Smooth muscle cell (in vitro differentiated cells): ENCODE results near the gene PACS2. TPM values are rescaled to one million over a fixed set of nuclear protein-coding genes. Genes with fewer than 3 reads are reported as not detected.

Experiments used
- DNase-seq: peaks from one replicate; lab custom pipeline; 2025; ENCODE audit not compliant: unreplicated experiment; lab: John Stamatoyannopoulos, UW
- H2AFZ ChIP-seq: fragments of 200-600 bp; sonication (generic); 2 replicates; pipeline ENCODE4 v1.6.0; 2016; ENCODE audit warnings: antibody characterized with exemption, low read depth, mild to moderate bottlenecking
- H3F3A ChIP-seq: fragments of 200-600 bp; sonication (generic); 2 replicates; pipeline ENCODE4 v1.6.0; 2017; ENCODE audit warnings: antibody characterized with exemption, low read depth
- H3K27ac ChIP-seq: fragments of 200-600 bp; sonication (generic); 2 replicates; pipeline ENCODE4 v1.5.1; 2016; ENCODE audit warnings: low read depth, mild to moderate bottlenecking
- H3K27me3 ChIP-seq: fragments of 200-600 bp; sonication (generic); 2 replicates; pipeline ENCODE4 v1.6.1; 2016; ENCODE audit warnings: low read depth, mild to moderate bottlenecking
- H3K36me3 ChIP-seq: fragments of 200-600 bp; sonication (generic); 2 replicates; pipeline ENCODE4 v1.5.1; 2016; ENCODE audit warnings: low read depth
- H3K4me1 ChIP-seq: fragments of 200-600 bp; sonication (generic); 2 replicates; pipeline ENCODE4 v1.5.1; 2016; ENCODE audit warnings: low read depth
- H3K4me2 ChIP-seq: fragments of 200-600 bp; sonication (generic); 2 replicates; pipeline ENCODE4 v1.6.0; 2016; ENCODE audit warnings: mild to moderate bottlenecking
- H3K4me3 ChIP-seq: fragments of 200-600 bp; sonication (generic); 2 replicates; pipeline ENCODE4 v1.5.1; 2016; ENCODE audit warnings: mild to moderate bottlenecking
- H3K79me2 ChIP-seq: fragments of 200-600 bp; sonication (generic); 2 replicates; pipeline ENCODE4 v1.6.0; 2016; ENCODE audit warnings: low read depth, mild to moderate bottlenecking
- H3K9ac ChIP-seq: fragments of 200-600 bp; sonication (generic); 2 replicates; pipeline ENCODE4 v1.6.0; 2016; ENCODE audit warnings: low read depth
- H3K9me3 ChIP-seq: fragments of 200-600 bp; sonication (generic); replicated peaks from 2 replicates; pipeline ENCODE4 v1.5.1; 2016; ENCODE audit warnings: low read depth
- H4K20me1 ChIP-seq: fragments of 200-600 bp; sonication (generic); 2 replicates; pipeline ENCODE4 v1.6.0; 2016; ENCODE audit warnings: low read depth
- WGBS: methylation state at CpG from one replicate; pipeline ENCODE4 v1.1.7; 2016; ENCODE audit warnings: low lambda C conversion rate; 5-methylcytosine and 5-hydroxymethylcytosine counted together
- polyA plus RNA-seq: library from polyadenylated mRNA; unstranded; fragments of >200 nt; fragmentation: Nextera tagmentation; extraction: Ambion mirVana; gene quantifications from 2 replicates; pipeline ENCODE4 v1.2.1, GENCODE V29; 2016
- total RNA-seq: library from RNA; depleted of rRNA; stranded (reverse); fragments of >200 nt; gene quantifications from 2 replicates; pipeline ENCODE4 v1.2.3, GENCODE V29; 2014
- TF ChIP-seq, protein P1 (sequence below): fragments of 200-600 bp; sonication (generic); IDR thresholded peaks from 2 replicates; pipeline ENCODE4 v1.5.1; 2017; ENCODE audit warnings: borderline replicate concordance, mild to moderate bottlenecking, antibody characterized with exemption; ENCODE audit not compliant: insufficient read depth, poor library complexity, severe bottlenecking

PACS2 gene
- total and polyA plus RNA-seq, 2 experiments from 2014 or later = 36.9 to 49.1 TPM

DNA sequence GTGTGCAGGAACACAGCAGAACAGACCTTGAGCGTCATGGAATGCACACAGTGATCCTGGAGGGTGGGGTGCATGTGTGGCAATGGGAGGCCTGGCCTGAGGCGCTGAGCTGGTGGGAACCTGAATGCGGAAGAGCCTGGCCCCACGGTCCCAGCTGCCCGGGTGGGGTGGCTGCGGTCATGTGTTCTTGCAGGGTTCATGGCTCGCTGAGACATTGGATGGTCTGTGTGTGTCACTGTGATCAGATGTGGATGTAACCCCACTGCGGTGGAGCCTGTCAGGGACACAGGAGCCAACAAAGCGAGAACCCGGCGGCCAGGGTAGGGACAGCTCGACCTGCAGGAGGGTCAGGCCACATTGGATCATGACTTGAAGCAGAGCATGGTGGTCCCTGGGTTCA lies 128.3 kb downstream of the PACS2 start:
- Histone ChIP-seq H3K36me3 (no peaks in the 10 kb centered on the region), H3F3A (no peaks in the 10 kb centered on the region), H3K27ac (no peak overlapping the region), H4K20me1 (peaks cover 68% of the 10 kb centered on the region), H3K27me3 (no peaks in the 10 kb centered on the region), H3K4me3 (no peak overlapping the region), H3K4me1 (no peaks in the 10 kb centered on the region), H3K79me2 (peaks cover 2% of the 10 kb centered on the region), H3K9ac (no peak overlapping the region), H3K4me2 (no peak overlapping the region), H3K9me3 (no peaks in the 10 kb centered on the region), H2AFZ (no peak overlapping the region)
- DNase-seq = no peak
- TF ChIP-seq, protein P1, sequence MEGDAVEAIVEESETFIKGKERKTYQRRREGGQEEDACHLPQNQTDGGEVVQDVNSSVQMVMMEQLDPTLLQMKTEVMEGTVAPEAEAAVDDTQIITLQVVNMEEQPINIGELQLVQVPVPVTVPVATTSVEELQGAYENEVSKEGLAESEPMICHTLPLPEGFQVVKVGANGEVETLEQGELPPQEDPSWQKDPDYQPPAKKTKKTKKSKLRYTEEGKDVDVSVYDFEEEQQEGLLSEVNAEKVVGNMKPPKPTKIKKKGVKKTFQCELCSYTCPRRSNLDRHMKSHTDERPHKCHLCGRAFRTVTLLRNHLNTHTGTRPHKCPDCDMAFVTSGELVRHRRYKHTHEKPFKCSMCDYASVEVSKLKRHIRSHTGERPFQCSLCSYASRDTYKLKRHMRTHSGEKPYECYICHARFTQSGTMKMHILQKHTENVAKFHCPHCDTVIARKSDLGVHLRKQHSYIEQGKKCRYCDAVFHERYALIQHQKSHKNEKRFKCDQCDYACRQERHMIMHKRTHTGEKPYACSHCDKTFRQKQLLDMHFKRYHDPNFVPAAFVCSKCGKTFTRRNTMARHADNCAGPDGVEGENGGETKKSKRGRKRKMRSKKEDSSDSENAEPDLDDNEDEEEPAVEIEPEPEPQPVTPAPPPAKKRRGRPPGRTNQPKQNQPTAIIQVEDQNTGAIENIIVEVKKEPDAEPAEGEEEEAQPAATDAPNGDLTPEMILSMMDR = no peak
- WGBS = 88% methylated on average over 12 of the region's 12 CpGs

DNA sequence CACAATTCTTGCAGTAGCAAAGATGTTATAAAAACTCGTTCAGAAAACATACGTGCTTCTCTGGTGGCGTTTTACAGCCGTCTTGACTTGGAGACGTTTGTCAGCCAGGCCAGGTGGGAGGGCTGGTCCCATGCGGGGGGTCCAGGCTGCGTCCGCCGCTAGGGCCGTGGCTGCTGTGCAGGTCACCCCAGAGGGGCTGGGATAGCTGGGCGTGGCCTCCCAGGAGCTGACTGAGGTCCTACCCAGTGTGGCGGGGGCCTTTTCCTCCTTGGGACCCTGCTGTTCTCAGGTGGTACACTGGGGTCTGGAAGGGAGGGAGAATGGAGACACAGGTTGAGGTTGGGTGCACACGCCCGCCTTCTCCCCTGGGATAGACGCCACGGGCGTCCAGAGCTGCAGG lies 130.3 kb downstream of the PACS2 start:
- Histone ChIP-seq H3K36me3 (no peaks in the 10 kb centered on the region), H3K27ac (no peak overlapping the region), H3K4me1 (no peaks in the 10 kb centered on the region), H3K27me3 (no peaks in the 10 kb centered on the region), H3K9me3 (no peaks in the 10 kb centered on the region), H3K4me3 (no peak overlapping the region), H3F3A (no peaks in the 10 kb centered on the region), H3K4me2 (no peak overlapping the region), H3K79me2 (peaks cover 5% of the 10 kb centered on the region), H4K20me1 (peaks cover 68% of the 10 kb centered on the region), H2AFZ (no peak overlapping the region), H3K9ac (no peak overlapping the region)
- 97% methylated on average over 17 of the region's 17 CpGs for WGBS
- no peak for DNase-seq
- TF ChIP-seq, protein P1 = no peak

DNA sequence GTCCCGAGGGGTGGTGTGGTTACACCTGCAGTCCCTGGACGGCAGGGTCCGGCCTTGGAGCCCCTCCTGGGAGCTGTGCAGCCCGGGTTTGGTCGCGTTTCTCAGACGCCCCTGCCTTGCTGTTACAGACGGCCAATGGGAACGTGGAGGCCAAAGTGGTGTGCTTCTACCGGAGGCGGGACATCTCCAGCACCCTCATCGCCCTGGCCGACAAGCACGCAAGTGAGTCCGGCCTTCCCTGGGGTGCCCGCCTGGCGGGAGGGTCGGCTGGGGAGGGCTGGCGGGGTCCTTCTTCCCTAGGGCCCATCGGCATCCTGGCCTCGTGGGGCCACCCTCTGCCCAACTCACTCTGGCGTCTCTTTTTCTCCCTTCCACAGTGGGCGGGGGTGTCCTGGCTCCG lies 130.7 kb downstream of the PACS2 start:
- Histone ChIP-seq H2AFZ (no peak overlapping the region), H3K79me2 (peaks cover 5% of the 10 kb centered on the region), H4K20me1 (peaks cover 64% of the 10 kb centered on the region), H3K4me1 (no peaks in the 10 kb centered on the region), H3K27me3 (no peaks in the 10 kb centered on the region), H3K4me2 (no peak overlapping the region), H3K9ac (no peak overlapping the region), H3K4me3 (no peak overlapping the region), H3K36me3 (no peaks in the 10 kb centered on the region), H3K9me3 (no peaks in the 10 kb centered on the region), H3F3A (no peaks in the 10 kb centered on the region), H3K27ac (no peak overlapping the region)
- DNase-seq = no peak
- 95% methylated on average over 19 of the region's 24 CpGs for WGBS
- TF ChIP-seq, protein P1 = no peak
